Neural cell (in vitro differentiated cells): ENCODE data around the gene CLIC4. TPM values are rescaled to one million over a fixed set of nuclear protein-coding genes. Genes with fewer than 3 reads are reported as not detected.

Experiments used
- H2AFZ ChIP-seq: fragments of 200-600, 300-800 bp; sonication (generic), shearing (Covaris generic); 2 replicates; pipeline ENCODE4 v1.6.0; 2014; ENCODE audit warnings: low read depth, mild to moderate bottlenecking, antibody characterized with exemption, low read length, moderate library complexity
- H3F3A ChIP-seq: fragments of 200-600 bp; shearing (Covaris generic); 2 replicates; pipeline ENCODE4 v1.6.1; 2016; ENCODE audit warnings: mild to moderate bottlenecking, moderate library complexity, mixed read lengths, antibody characterized with exemption, low read length; ENCODE audit not compliant: insufficient read depth, poor library complexity, severe bottlenecking
- H3K27ac ChIP-seq: fragments of 200-600, 300-800 bp; sonication (generic), shearing (Covaris generic); 2 replicates; pipeline ENCODE4 v1.5.1; 2014; ENCODE audit warnings: mild to moderate bottlenecking, low read length, moderate library complexity
- H3K27me3 ChIP-seq: fragments of 300-800, 200-600 bp; sonication (generic), shearing (Covaris generic); 2 replicates; pipeline ENCODE4 v1.6.0; 2014; ENCODE audit warnings: mild to moderate bottlenecking, low read depth, low read length, moderate library complexity; ENCODE audit not compliant: insufficient read depth
- H3K36me3 ChIP-seq: fragments of 300-800, 200-600 bp; sonication (generic), shearing (Covaris generic); 2 replicates; pipeline ENCODE4 v1.5.1; 2014; ENCODE audit warnings: mild to moderate bottlenecking, antibody characterized with exemption, low read length, moderate library complexity; ENCODE audit not compliant: insufficient read depth
- H3K4me2 ChIP-seq: fragments of 300-800, 200-600 bp; sonication (generic), shearing (Covaris generic); 2 replicates; pipeline ENCODE4 v1.6.0; 2014; ENCODE audit warnings: mild to moderate bottlenecking, low read length
- H3K4me3 ChIP-seq: fragments of 300-800, 200-600 bp; sonication (generic), shearing (Covaris generic); 2 replicates; pipeline ENCODE4 v1.5.1; 2014; ENCODE audit warnings: mild to moderate bottlenecking, low read length, moderate library complexity
- H3K79me2 ChIP-seq: fragments of 200-600 bp; shearing (Covaris generic); replicated peaks from 2 replicates; pipeline ENCODE4 v1.6.0; 2014; ENCODE audit warnings: mild to moderate bottlenecking, low read length, moderate library complexity; ENCODE audit not compliant: insufficient read depth
- H3K9ac ChIP-seq: fragments of 300-800, 200-600 bp; sonication (generic), shearing (Covaris generic); 2 replicates; pipeline ENCODE4 v1.6.1; 2016; ENCODE audit warnings: mild to moderate bottlenecking, low read length, mixed read lengths
- H3K9me2 ChIP-seq: fragments of 200-600 bp; shearing (Covaris generic); 2 replicates; pipeline ENCODE4 v1.6.1; 2016; ENCODE audit warnings: mild to moderate bottlenecking, low read length, mixed read lengths; ENCODE audit not compliant: insufficient read depth
- H3K9me3 ChIP-seq: fragments of 200-600, 300-800 bp; sonication (generic), shearing (Covaris generic); 2 replicates; pipeline ENCODE4 v1.6.1; 2016; ENCODE audit warnings: mild to moderate bottlenecking, mixed run types, low read length, moderate library complexity, mixed read lengths
- H4K20me1 ChIP-seq: fragments of 200-600 bp; shearing (Covaris generic); 2 replicates; pipeline ENCODE4 v1.6.1; 2016; ENCODE audit warnings: mild to moderate bottlenecking, mixed run types; ENCODE audit not compliant: insufficient read depth
- CTCF ChIP-seq: fragments of 450-650 bp; IDR thresholded peaks from 2 replicates; pipeline ENCODE4 v1.5.1; 2014; ENCODE audit warnings: antibody characterized with exemption, mild to moderate bottlenecking, moderate library complexity; ENCODE audit not compliant: poor library complexity, severe bottlenecking
- EP300 ChIP-seq: fragments of 450-650 bp; conservative IDR thresholded peaks from 2 replicates; pipeline ENCODE4 v1.6.1; 2014; ENCODE audit warnings: antibody characterized with exemption, mild to moderate bottlenecking, moderate library complexity; ENCODE audit not compliant: poor library complexity, severe bottlenecking
- EZH2 ChIP-seq: fragments of 200-600, 300-800 bp; shearing (Covaris generic), sonication (generic); IDR thresholded peaks from 2 replicates; pipeline ENCODE4 v1.6.1; 2014; ENCODE audit warnings: antibody characterized with exemption, low read length, borderline replicate concordance, mild to moderate bottlenecking; ENCODE audit not compliant: insufficient read depth, poor library complexity, severe bottlenecking
- MXI1 ChIP-seq: fragments of 450-650 bp; conservative IDR thresholded peaks from 2 replicates; pipeline ENCODE4 v1.6.1; 2014; ENCODE audit warnings: antibody characterized with exemption, mild to moderate bottlenecking; ENCODE audit not compliant: poor library complexity, severe bottlenecking
- POLR2AphosphoS5 ChIP-seq: IDR thresholded peaks from 2 replicates; pipeline ENCODE4 v1.6.1; 2012
- RAD21 ChIP-seq: fragments of 450-650 bp; conservative IDR thresholded peaks from 2 replicates; pipeline ENCODE4 v1.6.1; 2014; ENCODE audit warnings: antibody characterized with exemption, mild to moderate bottlenecking, moderate library complexity
- REST ChIP-seq: IDR thresholded peaks from 2 replicates; pipeline ENCODE4 v1.6.1; 2012; ENCODE audit warnings: borderline replicate concordance
- SMC3 ChIP-seq: fragments of 450-650 bp; conservative IDR thresholded peaks from 2 replicates; pipeline ENCODE4 v1.6.1; 2014; ENCODE audit warnings: antibody characterized with exemption, mild to moderate bottlenecking, moderate library complexity; ENCODE audit not compliant: poor library complexity
- TAF1 ChIP-seq: IDR thresholded peaks from 2 replicates; pipeline ENCODE4 v1.6.1; 2012; ENCODE audit warnings: low read depth
- polyA plus RNA-seq: library from polyadenylated mRNA; depleted of rRNA; stranded (reverse); fragments of >200 nt; gene quantifications from 2 replicates; pipeline ENCODE4 v1.2.3, GENCODE V29; 2014

The CLIC4 gene
- polyA plus RNA-seq, 1 donor from 2014 or later: 133 TPM

- Histone ChIP-seq H3K36me3 (no peaks in the 10 kb centered on the region), H2AFZ (no peak overlapping the region), H3K9me2 (no peaks in the 10 kb centered on the region), H3K27ac (no peak overlapping the region), H3K9me3 (no peaks in the 10 kb centered on the region), H3K27me3 (no peaks in the 10 kb centered on the region), H3K4me3 (no peak overlapping the region), H4K20me1 (no peaks in the 10 kb centered on the region), H3F3A (no peaks in the 10 kb centered on the region), H3K9ac (no peak overlapping the region), H3K79me2 (no peaks in the 10 kb centered on the region), H3K4me2 (no peak overlapping the region)
- no peak for TF ChIP-seq POLR2AphosphoS5
- TF ChIP-seq TAF1: no peak
- no peak for TF ChIP-seq SMC3
- TF ChIP-seq RAD21: no peak
- TF ChIP-seq CTCF: no peak
- TF ChIP-seq MXI1: no peak
- TF ChIP-seq REST: no peak
- no peak for TF ChIP-seq EP300
- TF ChIP-seq EZH2: no peak
Observed at GRCh38 chr1:24868016-24868875, 123.0 kb downstream of the CLIC4 start.

- Histone ChIP-seq H4K20me1 (no peaks in the 10 kb centered on the region), H3K9ac (no peak overlapping the region), H3K4me3 (no peak overlapping the region), H3K36me3 (no peaks in the 10 kb centered on the region), H3K9me3 (no peaks in the 10 kb centered on the region), H3K27ac (no peak overlapping the region), H2AFZ (no peak overlapping the region), H3K4me2 (no peak overlapping the region), H3K79me2 (no peaks in the 10 kb centered on the region), H3K27me3 (no peaks in the 10 kb centered on the region), H3F3A (no peaks in the 10 kb centered on the region), H3K9me2 (no peaks in the 10 kb centered on the region)
- no peak for TF ChIP-seq EP300
- no peak for TF ChIP-seq CTCF
- no peak for TF ChIP-seq MXI1
- no peak for TF ChIP-seq EZH2
- TF ChIP-seq TAF1: no peak
- no peak for TF ChIP-seq REST
- no peak for TF ChIP-seq SMC3
- TF ChIP-seq RAD21: no peak
- TF ChIP-seq POLR2AphosphoS5: no peak
Observed at GRCh38 chr1:24870551-24871195, 125.4 kb downstream of the CLIC4 start.
